Mammary epithelial cell (primary cell): ENCODE measurements around the gene PDE7B.

ENCODE experiments used
- EZH2 ChIP-seq: IDR thresholded peaks from 2 replicates; pipeline ENCODE4 v1.6.1; 2012; ENCODE audit warnings: low read length, inconsistent platforms, borderline replicate concordance
- TF ChIP-seq, protein P1 (sequence below), 2 donors: IDR thresholded peaks in 1 of 2; conservative IDR thresholded peaks in 1 of 2; 2 replicates each; pipeline ENCODE4 v1.5.1; 2011 to 2012; ENCODE audit warnings: inconsistent platforms in 2 of 2, low read length in 2 of 2, mild to moderate bottlenecking in 2 of 2, control low read depth in 1 of 2, low read depth in 1 of 2; ENCODE audit not compliant: insufficient read depth in 1 of 2; ENCODE audit errors: extremely low read depth in 1 of 2

DNA sequence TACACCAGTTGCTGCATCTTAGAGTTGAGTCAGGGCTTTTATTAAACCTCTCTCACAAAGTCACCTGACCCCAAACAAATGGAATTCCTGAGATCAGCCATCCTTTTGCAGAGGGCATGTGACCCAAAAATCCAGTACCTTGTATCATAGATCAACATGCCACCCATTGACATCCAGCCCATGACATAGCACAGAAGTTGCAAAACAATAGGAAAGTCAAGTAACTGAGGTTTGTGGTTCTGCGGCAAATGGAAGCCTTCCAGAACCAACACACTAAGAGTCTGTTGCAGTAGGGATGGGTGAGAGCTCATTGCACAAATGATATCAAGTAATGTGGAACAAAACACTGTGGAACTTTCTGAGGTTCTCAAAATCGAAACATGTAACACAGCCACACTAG is 111.2 kb downstream of the PDE7B start:
- TF ChIP-seq, protein P1, sequence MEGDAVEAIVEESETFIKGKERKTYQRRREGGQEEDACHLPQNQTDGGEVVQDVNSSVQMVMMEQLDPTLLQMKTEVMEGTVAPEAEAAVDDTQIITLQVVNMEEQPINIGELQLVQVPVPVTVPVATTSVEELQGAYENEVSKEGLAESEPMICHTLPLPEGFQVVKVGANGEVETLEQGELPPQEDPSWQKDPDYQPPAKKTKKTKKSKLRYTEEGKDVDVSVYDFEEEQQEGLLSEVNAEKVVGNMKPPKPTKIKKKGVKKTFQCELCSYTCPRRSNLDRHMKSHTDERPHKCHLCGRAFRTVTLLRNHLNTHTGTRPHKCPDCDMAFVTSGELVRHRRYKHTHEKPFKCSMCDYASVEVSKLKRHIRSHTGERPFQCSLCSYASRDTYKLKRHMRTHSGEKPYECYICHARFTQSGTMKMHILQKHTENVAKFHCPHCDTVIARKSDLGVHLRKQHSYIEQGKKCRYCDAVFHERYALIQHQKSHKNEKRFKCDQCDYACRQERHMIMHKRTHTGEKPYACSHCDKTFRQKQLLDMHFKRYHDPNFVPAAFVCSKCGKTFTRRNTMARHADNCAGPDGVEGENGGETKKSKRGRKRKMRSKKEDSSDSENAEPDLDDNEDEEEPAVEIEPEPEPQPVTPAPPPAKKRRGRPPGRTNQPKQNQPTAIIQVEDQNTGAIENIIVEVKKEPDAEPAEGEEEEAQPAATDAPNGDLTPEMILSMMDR (conservative IDR thresholded peaks at IDR 0.05 in 1 of 2, IDR thresholded peaks at IDR 0.05 in 1 of 2; ENCODE audit: extremely low read depth in 1 of 2, insufficient read depth in 1 of 2, low read depth in 1 of 2, low read length in 2 of 2): no peak
- no peak for TF ChIP-seq EZH2
